ENCODE data around the gene FANCI. TPM values are rescaled to one million over a fixed set of nuclear protein-coding genes. Genes with fewer than 3 reads are reported as not detected.

FANCI gene
- polyA plus RNA-seq, 3 donors: 34.9 to 39.4 (median 35.5) TPM

DNA sequence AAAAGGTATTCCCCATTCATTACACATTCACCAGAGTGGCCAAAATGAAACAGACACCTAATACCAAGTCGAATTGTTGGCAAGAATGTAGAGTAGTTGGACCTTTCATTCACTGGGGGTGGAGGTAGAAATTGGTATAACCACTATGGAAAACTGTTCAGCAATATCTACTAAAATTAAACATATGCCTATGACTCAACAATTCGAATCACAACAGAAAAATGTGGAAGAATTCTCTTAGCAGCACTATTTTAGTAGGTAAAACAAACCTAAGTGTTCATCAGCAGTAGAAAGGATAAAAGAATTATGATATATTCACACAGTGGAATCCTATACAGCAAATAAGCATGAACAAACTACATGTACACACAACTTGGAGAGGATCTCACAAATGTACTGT lies 60.2 kb downstream of the FANCI start:
- DNase-seq: no peak

DNA sequence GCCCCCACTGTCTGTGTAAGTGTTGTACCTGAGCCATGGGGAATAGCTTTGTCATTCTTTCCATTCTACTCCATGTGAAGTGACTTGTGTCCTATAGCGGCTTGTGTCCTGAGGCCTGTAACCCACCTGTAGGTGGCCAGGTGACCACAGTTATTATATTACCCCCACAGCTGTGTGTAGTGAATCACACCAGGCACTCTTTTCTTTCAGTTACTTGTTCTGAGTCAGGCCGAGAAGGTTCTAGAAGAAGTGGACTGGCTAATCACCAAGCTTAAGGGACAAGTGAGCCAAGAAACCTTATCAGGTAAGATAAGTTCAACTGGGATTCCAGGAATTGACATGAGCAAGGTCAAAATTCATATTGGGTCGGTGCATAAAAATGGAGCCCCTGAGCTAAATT lies 61.6 kb downstream of the FANCI start:
- DNase-seq: no peak

DNA sequence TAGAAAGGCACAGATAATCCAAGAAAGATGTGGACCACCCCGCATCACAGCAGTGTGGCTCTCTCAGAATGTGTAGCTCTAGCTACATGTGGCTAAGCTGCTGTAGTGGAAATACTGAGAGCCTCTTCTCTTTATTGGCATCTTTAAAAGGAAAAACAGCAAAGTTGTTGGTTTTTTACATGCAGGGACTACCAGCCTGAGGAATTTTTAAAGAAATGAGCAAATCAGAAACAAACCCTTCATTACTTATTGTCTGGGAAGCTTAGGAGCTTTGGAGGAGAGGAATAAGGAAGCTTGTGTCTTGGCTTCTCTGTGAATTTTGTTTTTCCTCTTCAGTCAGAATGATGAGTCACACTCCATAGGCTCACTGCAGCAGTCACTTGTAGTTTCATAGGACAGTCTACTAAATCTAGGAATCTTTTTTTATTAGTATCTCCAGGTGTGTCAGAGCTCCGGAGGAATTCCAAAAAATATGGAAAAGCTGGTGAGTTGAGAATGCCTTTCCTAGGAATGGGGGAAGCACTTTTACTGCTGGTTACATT lies 63.3 kb downstream of the FANCI start:
- DNase-seq: no peak

DNA sequence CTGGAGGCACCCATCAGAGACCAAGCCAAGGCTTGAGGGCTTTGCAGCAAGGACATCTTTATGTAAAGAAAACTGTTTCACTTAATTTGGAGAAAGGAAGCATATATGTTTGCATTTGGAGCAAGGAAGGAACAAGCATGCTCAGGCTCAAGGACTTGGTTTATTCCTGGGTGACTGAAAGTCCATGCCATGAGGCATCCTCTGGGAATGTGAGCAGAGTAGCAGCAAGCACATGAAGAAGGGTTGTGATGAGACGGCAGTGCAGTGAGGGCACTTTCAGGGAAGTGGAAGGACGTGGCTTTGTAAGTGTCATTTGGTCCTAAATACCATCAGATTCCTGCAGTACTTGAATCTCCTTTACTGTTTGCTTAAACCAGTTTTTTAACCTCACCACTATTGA lies 64.0 kb downstream of the FANCI start:
- DNase-seq: no peak

DNA sequence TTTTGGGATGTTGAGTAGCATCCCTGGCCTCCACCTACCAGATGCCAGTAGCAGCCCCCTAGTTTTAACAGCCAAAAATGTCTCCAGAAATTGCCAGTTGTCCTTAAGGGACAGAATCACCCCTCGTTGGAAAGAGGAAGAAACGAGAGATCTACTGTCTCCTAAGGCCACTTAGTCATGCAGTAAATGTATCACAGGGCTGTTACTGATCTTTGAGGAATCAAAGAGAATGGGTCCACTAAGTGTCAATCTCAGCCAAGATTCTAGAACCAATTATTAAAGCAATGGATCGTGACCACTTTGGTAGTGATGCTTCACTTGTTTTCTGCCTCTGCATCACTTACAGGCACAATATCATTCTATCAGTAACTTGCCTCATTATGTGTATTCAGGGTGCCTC lies 64.5 kb downstream of the FANCI start:
- no peak for DNase-seq

DNA sequence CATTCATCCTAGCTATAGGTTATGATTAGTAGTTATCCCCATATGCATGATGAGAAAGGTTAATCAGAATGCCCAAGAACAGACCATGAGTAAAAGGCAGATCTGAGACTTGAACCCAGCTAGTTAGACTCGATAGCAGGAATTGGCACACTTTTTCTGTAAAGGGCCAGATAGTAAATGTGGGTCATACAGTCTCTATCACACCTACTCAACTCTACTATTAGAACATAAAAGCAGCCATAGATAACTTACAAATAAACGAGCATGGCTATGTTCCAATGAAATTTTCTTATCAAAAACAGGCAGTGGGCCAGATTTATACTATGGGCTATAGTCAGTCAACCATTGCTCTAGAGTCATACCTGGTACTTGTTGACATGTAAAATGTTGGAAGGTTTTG lies 66.2 kb downstream of the FANCI start:
- no peak for DNase-seq

DNA sequence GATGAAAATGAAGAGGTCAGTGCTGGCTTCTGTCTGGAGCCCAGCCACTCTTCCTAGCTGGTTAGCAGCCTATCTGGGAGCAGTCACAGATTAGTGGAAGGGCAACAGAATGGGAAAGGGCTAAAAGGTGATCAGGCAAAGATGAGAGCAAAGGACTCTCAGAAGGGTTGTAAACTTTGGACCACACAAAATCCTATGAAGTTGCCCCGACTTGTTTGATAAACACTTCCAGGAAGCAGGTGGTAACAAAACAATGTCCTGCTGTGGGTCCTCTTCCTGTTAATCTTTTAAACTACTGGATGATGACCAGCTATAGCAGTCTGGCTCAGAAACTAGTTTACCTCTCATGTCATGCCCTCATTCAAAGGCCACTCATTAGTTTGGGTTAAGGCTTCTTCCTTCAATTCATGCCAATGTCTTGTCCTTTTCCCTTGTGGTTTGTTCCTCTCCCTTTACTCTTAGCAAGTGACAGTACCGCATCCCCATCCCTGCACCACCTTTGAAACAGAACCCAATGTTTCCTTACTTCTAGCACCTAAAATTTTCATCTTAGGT lies 71.7 kb downstream of the FANCI start:
- DNase-seq: no peak

DNA sequence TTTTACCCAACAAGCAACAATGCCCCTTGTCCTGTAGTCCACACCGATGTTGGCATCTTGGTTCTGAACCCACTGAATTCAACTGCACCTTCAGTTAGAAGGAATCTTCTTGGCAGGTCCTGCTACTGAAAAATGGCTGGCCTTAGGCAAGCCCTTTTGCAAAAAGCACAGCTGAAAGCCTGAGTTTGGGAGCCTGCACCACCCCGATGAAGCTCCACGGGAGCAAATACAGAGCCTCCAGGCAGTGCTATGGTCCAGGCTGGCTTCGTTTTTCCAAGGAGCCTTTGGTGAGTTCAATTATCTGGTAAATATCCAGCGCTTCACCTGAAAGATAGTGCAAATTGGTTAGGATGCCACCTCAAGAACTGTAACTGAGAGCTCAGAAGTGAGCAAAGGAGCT lies 72.7 kb downstream of the FANCI start:
- DNase-seq: no peak

DNA sequence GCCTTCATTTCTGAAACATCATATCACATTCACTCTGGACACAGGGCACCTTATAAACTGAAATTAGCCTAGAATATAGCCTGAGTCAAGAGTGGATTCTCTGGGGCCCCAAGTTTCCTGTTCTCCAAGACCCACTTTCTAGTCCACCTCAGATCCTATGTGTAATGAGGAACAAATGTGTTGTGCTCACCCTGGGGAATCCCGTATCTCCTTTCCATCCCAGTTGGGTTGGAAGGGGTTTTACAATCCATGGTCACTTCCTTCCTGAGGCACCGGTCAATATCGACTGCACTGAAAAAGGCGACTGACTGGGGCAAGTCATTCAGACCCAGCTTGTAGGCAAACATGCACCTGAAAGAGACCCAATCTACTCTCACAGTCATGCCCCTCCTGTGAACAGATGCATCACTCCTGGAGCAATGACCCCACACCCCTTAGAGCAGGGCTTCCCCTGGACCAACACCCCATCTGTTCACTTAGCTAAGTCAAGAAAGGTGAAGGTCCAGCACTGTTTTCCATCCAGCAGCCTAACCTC lies 73.5 kb downstream of the FANCI start:
- DNase-seq: no peak

DNA sequence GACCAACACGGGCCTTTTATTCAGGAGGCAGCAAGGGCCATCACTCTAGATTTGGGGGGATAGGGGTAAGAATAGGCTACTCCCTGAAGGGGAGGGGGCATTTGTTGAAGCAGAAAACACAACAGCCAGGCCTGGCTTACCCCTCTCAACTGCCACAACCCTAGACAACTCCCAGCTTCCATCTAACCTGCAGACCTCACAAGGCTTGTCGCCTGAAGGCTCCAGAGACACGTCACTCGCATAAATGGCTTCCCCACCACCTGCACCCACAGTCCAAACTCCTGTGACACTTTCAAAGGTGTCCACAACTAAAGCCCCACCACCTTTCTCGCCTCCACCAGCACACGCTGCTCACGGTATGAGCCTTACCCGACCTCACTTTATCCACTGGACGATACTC lies 75.9 kb downstream of the FANCI start:
- no peak for DNase-seq

DNA sequence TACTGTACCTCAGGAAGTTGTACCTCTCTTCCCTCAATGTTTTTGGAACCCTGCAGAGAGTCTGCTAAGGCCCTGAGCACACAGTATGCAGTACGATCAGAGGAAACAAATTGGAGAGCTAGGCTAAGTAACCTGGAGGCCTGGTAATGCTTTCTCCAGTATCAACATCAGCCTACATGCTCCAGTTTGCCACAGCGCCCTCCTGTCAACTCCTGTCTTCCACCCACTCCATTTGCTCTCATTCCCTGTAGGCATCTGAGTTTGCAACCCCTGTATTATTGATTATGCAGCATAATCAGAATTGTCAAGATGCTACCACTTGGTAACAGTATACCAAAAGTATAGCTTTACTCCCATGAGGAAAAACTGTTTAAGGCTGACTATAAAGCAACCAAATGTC lies 76.4 kb downstream of the FANCI start:
- no peak for DNase-seq

DNA sequence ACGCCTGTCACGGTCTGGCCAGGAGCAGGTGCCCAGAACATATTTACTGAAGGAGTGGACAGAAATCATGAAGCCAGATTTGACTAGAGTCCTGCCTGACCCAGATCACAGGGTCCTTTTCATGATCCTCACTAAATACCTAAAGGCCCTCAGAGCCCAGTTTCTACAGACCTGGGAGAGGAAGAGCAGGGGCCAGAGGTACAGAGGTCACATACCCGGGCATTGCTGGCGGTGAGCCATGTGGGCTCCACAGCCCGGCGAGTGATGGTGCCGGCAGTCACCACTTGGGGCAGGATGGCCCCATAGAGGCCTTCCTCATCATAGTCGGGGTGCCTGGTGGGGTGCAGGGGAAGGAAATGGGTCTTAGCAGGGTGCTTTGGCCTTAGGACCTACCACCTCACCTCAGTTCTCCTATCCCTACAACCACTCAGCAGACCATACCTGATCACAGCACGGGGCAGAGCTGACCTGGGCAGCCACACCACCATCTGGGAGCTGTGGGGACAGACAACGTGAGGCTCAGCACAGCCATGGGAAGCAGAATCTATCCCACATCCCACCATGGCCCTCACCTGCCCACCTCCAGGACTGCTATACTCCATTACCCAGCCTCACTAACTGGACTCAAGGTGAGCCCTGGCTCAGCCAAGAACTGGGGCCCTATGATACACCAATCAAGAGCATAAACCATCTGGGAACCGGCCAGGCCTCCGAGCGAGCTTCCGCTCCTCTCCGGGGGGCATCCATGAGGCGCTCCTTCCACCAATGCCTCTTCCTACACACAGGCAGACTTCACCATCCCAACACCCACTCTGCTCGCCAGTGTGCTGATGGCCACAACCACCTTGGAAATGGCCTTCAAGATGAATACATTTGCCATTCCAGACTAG lies 78.0 kb downstream of the FANCI start:
- DNase-seq: no peak

DNA sequence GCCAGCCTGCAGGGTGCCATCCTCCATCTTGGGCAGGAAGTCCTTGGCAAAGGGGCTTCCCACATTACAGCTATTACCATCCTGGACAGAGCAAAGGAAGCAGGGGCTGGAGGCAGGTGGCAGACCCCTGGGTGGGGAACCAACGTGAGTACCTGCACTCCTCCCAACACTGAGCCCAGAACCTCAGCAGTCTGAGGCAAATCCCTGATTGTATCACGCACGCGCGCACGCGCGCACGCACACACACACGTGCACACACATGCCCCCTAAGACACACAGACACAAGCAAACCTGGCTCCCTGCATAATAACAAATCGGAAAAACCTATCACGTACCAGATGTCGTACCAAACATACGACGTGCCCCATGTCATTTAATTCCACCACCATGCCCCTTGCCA lies 79.0 kb downstream of the FANCI start:
- no peak for DNase-seq

DNA sequence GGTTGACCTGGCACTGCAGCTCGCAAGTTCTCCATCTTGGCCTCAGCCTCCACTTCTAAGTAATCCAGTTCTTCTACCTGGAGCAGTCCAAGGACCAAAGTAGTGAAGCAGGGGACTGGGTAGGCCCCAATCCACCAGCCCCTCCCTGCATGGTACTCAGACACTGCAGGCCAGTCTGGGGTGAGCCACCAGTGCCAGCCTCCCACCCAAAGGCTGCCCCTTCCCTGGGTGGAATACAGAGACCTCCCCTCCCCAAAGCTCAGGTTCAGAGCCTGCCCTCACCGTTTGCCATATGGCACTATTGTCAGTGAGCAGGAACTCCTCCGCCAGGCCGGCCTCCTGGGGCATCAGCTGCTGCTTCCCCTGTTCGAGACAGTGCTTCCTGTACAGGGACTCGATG lies 80.0 kb downstream of the FANCI start:
- no peak for DNase-seq

DNA sequence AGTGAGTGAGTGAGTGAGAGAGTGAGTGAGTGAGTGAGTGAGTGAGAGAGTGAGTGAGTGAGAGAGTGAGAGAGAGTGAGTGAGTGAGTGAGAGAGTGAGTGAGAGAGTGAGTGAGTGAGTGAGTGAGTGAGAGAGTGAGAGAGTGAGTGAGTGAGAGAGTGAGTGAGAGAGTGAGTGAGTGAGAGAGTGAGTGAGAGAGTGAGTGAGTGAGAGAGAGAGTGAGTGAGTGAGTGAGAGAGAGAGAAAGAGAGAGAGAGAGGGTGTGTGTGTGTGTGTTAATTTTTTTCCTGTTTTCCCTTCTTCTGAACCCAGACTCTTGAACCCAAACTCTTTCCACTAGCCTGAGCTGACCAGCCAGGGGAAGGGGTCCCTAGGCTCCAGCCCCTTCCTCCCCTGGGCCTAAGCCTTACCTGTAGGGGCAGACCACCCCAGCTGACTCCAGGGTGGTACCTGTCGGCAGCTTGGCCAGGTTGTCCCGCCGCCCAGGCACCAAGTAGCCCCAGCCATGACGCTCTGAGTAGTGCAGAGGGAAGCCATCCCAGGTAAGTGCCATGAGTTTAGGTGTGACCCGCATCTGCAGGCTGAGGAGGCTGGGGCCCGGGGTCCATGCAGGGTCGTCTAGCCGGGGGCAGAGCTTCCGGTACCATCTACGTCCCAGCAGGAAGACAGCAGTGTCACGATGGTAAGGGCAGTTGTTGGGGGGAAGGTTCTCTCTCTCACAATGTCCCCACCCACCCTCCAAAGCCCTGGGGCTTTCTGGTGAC lies 81.4 kb downstream of the FANCI start:
- no peak for DNase-seq

DNA sequence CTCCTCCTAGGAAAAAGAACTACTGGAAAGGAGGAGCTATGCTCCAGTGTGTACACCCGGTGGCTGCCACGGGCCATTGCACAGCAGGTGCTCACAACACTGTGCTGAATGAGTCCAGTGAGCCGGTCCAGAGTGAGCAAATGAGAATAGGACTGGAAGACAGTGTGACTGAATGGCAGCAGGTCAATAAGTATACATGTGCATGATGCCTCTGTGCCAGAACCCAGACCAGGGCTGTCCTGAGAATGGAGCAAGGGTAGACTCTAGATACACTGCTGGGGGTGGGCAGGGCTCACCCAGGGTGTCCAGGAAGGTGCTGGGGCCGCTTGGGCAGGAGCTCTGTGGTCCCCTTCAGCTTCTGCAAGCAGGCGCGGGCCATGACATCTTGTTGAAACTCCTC lies 82.5 kb downstream of the FANCI start:
- DNase-seq: no peak

DNA sequence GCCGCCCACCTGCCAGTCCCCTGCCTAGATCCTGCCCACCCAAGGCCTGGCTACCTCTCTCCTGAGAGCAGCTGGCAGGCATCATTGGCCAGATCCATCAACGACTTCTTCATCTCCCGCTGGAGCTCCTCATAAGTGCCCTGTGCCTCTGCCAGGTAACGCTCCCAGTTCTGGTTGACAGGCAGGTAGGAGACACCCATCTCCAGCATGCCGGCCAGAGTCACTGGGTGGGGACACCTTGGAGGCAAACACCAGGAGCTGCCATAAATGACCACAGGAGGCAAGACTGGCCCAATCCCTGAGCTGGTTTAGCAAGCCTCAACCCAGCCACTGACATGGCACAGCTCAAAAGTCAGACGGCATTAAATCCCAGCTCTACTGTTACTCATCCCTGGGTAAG lies 83.3 kb downstream of the FANCI start:
- no peak for DNase-seq

DNA sequence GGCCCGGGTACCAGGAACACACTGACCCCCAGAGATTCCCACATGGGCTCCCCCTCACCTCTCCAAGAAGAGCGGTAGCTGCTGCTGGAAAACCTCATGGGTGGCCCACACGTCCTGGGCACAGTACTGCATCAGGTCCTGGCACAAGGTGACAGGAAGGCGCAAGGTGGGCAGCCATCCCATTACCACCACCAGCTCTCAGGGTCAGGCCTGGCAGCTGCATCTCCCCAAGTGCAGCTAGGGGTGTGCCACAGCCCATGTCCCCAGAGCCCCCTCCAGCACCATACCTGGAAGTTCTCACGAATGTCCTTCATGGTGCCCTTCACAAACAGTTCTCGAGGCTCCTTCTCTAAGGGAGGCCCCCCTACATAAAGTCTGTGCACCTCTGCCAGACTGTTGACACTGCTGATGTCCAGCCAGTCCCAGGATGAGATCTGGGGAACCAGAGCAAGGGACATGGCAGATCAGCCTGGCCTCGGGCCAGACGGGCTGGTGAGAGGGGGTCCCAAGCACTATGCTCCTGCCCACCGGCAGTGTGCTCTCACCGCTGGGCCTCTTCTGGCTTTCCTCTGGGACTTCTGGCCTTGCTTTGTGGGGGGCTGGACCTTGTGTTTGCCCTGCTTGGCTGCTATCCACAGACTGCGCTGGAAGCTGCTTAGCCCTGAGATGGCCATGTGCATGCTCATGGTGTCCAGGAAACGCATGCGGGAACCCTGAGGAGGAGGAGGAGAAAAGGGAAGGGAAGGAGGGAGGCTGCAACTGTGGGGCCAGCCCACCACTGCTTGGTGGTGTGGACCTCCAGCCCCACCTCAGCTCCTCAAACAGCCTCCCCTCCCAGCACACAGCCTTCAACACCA lies 84.8 kb downstream of the FANCI start:
- DNase-seq: no peak

DNA sequence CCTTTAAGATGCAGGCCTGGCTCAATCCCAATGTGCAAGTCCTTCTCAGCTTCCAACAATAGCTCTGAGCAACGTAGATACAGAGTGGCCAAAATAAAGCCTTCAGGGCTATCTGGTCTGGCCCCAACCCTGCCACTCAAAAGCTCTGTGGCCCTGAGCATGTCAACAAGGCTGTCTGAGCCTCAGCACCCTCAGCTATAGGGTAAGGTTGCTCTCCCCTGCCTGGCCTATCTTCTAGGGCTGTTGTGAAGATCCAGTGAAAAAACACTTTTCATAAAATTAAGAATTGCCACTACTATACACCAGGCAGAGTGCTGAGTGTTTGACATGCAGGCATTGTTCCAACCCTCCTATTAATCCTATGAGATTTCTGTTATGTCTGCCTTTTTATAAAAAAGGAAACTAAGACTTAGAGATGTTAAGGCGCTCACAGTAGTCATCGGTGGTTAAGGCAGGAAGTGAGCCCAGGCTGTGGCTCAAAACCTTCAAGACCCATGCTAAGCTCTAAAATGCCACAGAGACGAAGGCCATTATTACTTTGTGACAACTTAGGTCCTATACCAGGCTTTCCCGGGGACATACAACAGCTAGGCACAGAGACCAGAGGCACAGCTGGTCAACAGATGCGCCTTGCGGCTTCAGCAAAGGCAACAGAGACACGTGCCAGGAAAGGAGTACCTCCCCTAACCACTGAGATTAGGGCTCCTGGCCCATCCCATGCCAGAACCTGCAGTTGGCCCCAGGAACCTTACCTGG lies 85.7 kb downstream of the FANCI start:
- DNase-seq: no peak

DNA sequence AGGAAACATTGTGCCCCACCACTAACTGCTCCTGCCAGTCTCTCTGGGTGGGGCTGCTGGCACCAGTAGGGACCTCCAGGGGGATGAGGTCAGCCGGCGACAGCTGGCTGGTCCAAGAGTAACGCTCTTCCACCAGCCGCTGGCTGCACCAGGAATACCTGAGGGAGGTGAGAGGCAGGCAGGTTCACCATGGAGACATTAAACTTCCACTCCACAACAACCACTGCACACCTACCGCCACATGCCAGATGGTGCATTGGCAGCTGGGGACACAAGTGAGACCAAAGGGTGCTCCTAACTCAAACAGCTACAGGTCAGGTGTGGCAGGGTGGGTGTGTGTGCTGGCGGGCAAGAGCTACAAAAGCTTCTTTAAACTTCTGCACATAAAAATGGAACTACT lies 86.3 kb downstream of the FANCI start:
- DNase-seq: no peak
